Liver (tissue), 9 donors: ENCODE results near the gene DNM2. TPM values are rescaled to one million over a fixed set of nuclear protein-coding genes. Genes with fewer than 3 reads are reported as not detected.

Source experiments
- DNase-seq: peaks from one replicate; pipeline ENCODE4 v3.0.0-alpha.2; 2017; ENCODE audit warnings: low spot score
- H3K27ac ChIP-seq, 2 donors: one replicate each; pipeline ENCODE4 v1.7.0; 2013; ENCODE audit warnings: inconsistent platforms in 2 of 2, low read length in 2 of 2, control low read depth in 1 of 2, low read depth in 1 of 2, mild to moderate bottlenecking in 1 of 2
- H3K27me3 ChIP-seq, 4 donors: one replicate each; pipeline versions ENCODE4 v1.6.1 to v1.7.0; 2013; ENCODE audit warnings: low read length in 3 of 4, inconsistent platforms in 1 of 4, mild to moderate bottlenecking in 1 of 4, moderate library complexity in 1 of 4; ENCODE audit not compliant: control insufficient read depth in 4 of 4, insufficient read depth in 4 of 4
- H3K36me3 ChIP-seq, 4 donors: one replicate each; pipeline versions ENCODE4 v1.6.1 to v1.7.0; 2013; ENCODE audit warnings: low read length in 3 of 4, mild to moderate bottlenecking in 3 of 4, low read depth in 1 of 4, moderate library complexity in 1 of 4; ENCODE audit not compliant: control insufficient read depth in 4 of 4, insufficient read depth in 3 of 4
- H3K4me1 ChIP-seq, 4 donors: one replicate each; pipeline versions ENCODE4 v1.6.1 to v1.7.0; 2013; ENCODE audit warnings: low read length in 3 of 4, mild to moderate bottlenecking in 3 of 4, moderate library complexity in 1 of 4; ENCODE audit not compliant: control insufficient read depth in 4 of 4, insufficient read depth in 4 of 4
- H3K4me3 ChIP-seq, 3 donors: one replicate each; pipeline versions ENCODE4 v1.6.1 to v1.7.0; 2013; ENCODE audit warnings: low read length in 3 of 3, control low read depth in 1 of 3, low read depth in 1 of 3, mild to moderate bottlenecking in 1 of 3
- H3K9ac ChIP-seq, 2 donors: one replicate each; pipeline ENCODE4 v1.7.0; 2013; ENCODE audit warnings: low read length in 2 of 2, mild to moderate bottlenecking in 2 of 2, moderate library complexity in 2 of 2, control low read depth in 1 of 2, low read depth in 1 of 2
- H3K9me3 ChIP-seq, 4 donors: one replicate each; pipeline versions ENCODE4 v1.6.1 to v1.7.0; 2013; ENCODE audit warnings: low read length in 3 of 4; ENCODE audit not compliant: control insufficient read depth in 4 of 4
- ATF3 ChIP-seq: IDR thresholded peaks from 2 replicates; pipeline ENCODE4 v1.6.1; 2016; ENCODE audit warnings: antibody characterized with exemption
- CTCF ChIP-seq: fragments of 150-350 bp; IDR thresholded peaks from 2 replicates; pipeline ENCODE4 v1.5.1; 2017; ENCODE audit warnings: improper control_type of control experiment, low read depth, low read length; ENCODE audit not compliant: missing input control
- EGR1 ChIP-seq, 2 donors: IDR thresholded peaks; 2 replicates each; pipeline ENCODE4 v1.6.1; 2016 to 2018; ENCODE audit warnings: antibody characterized with exemption in 2 of 2, low read depth in 2 of 2
- FOXA1 ChIP-seq: IDR thresholded peaks from 2 replicates; pipeline ENCODE4 v1.6.1; 2016; ENCODE audit warnings: antibody characterized with exemption
- FOXA2 ChIP-seq: IDR thresholded peaks from 2 replicates; pipeline ENCODE4 v1.6.1; 2016; ENCODE audit warnings: antibody characterized with exemption
- GABPA ChIP-seq, 2 donors: IDR thresholded peaks in 1 of 2; conservative IDR thresholded peaks in 1 of 2; 2 replicates each; pipeline ENCODE4 v1.6.1; 2016; ENCODE audit warnings: antibody characterized with exemption in 2 of 2, mild to moderate bottlenecking in 1 of 2, moderate library complexity in 1 of 2
- HNF4A ChIP-seq, 2 donors: conservative IDR thresholded peaks; 2 replicates each; pipeline ENCODE4 v1.6.1; 2016; ENCODE audit warnings: antibody characterized with exemption in 2 of 2, mild to moderate bottlenecking in 2 of 2
- HNF4G ChIP-seq: IDR thresholded peaks from 2 replicates; pipeline ENCODE4 v1.6.1; 2016; ENCODE audit warnings: antibody characterized with exemption
- JUND ChIP-seq, 2 donors: IDR thresholded peaks; 2 replicates each; pipeline ENCODE4 v1.6.1; 2016; ENCODE audit warnings: antibody characterized with exemption in 2 of 2
- MAX ChIP-seq: IDR thresholded peaks from 2 replicates; pipeline ENCODE4 v1.6.1; 2016; ENCODE audit warnings: antibody characterized with exemption
- NR2F2 ChIP-seq: IDR thresholded peaks from 2 replicates; pipeline ENCODE4 v1.6.1; 2016; ENCODE audit warnings: antibody characterized with exemption
- RAD21 ChIP-seq, 2 donors: IDR thresholded peaks; 2 replicates each; pipeline ENCODE4 v1.6.1; 2016; ENCODE audit warnings: antibody characterized with exemption in 2 of 2, mild to moderate bottlenecking in 2 of 2
- REST ChIP-seq: IDR thresholded peaks from 2 replicates; pipeline ENCODE4 v1.6.1; 2016; ENCODE audit warnings: antibody characterized with exemption, mild to moderate bottlenecking
- RXRA ChIP-seq, 2 donors: IDR thresholded peaks; 2 replicates each; pipeline ENCODE4 v1.6.1; 2017 to 2018; ENCODE audit warnings: antibody characterized with exemption in 2 of 2, mild to moderate bottlenecking in 1 of 2
- SP1 ChIP-seq: IDR thresholded peaks from 2 replicates; pipeline ENCODE4 v1.6.1; 2018; ENCODE audit warnings: antibody characterized with exemption, mild to moderate bottlenecking
- TAF1 ChIP-seq: conservative IDR thresholded peaks from 2 replicates; pipeline ENCODE4 v1.6.1; 2016; ENCODE audit warnings: antibody characterized with exemption, mild to moderate bottlenecking
- YY1 ChIP-seq: IDR thresholded peaks from 2 replicates; pipeline ENCODE4 v1.6.1; 2016; ENCODE audit warnings: antibody characterized with exemption, mild to moderate bottlenecking
- ZBTB33 ChIP-seq: IDR thresholded peaks from 2 replicates; pipeline ENCODE4 v1.6.1; 2016; ENCODE audit warnings: antibody characterized with exemption
- WGBS: extraction: QIAGEN DNeasy Blood & Tissue Kit; methylation state at CpG from one replicate; pipeline ENCODE4 v1.1.7; 2013; 5-methylcytosine and 5-hydroxymethylcytosine counted together
- polyA plus RNA-seq, 2 donors: library from polyadenylated mRNA; stranded (reverse) in 1 of 2; unstranded in 1 of 2; fragments of 200-250 nt in 1 of 2; fragments of >200 nt in 1 of 2; fragmentation: Nextera tagmentation in 1 of 2; extraction: Ambion mirVana in 1 of 2; gene quantifications; one replicate each; pipeline versions ENCODE4 v1.2.1 to v1.2.3, GENCODE V29; 2013 to 2015
- total RNA-seq, 2 donors: library from RNA; depleted of rRNA; stranded (reverse); fragments of >200 nt; gene quantifications; one replicate each; pipeline ENCODE4 v1.2.3, GENCODE V29; 2014
- donor health status: healthy.
- donor health status: healthy.
- donor health status: healthy.
- donor health status: healthy.
- donor health status: healthy.

Gene DNM2
- total and polyA plus RNA-seq, 4 donors = 23.1 to 95.1 (median 59.1) TPM

- Histone ChIP-seq H3K4me3 (no peak overlapping the region), H3K9me3 (no peaks in the 10 kb centered on the region), H3K4me1 (no peaks in the 10 kb centered on the region), H3K36me3 (peaks cover 20 to 69% (median 30%) of the 10 kb centered on the region in 4 donors), H3K27ac (no peak overlapping the region), H3K9ac (no peak overlapping the region), H3K27me3 (no peaks in the 10 kb centered on the region)
- no peak for DNase-seq
- WGBS = 88% methylated on average over 11 of the region's 11 CpGs
- no peak for TF ChIP-seq JUND (IDR thresholded peaks at IDR 0.05)
- no peak for TF ChIP-seq TAF1
- no peak for TF ChIP-seq ZBTB33
- no peak for TF ChIP-seq HNF4A (conservative IDR thresholded peaks at IDR 0.05)
- no peak for TF ChIP-seq MAX
- TF ChIP-seq REST = no peak
- no peak for TF ChIP-seq CTCF
- TF ChIP-seq RAD21 (IDR thresholded peaks at IDR 0.05) = no peak
- no peak for TF ChIP-seq GABPA (IDR thresholded peaks at IDR 0.05 in 1 of 2, conservative IDR thresholded peaks at IDR 0.05 in 1 of 2)
- TF ChIP-seq RXRA (IDR thresholded peaks at IDR 0.05) = no peak
- TF ChIP-seq EGR1 (IDR thresholded peaks at IDR 0.05; ENCODE audit: low read depth in 2 of 2) = no peak
- no peak for TF ChIP-seq ATF3
- TF ChIP-seq SP1 = no peak
- TF ChIP-seq YY1 = no peak
- no peak for TF ChIP-seq HNF4G
- no peak for TF ChIP-seq FOXA2
- no peak for TF ChIP-seq NR2F2
- TF ChIP-seq FOXA1 = no peak
These were observed 87.3 kb downstream of the DNM2 start for GRCh38 chr19:10805065-10805757.
